Panc1 (cell line): ENCODE results near the gene KATNA1. TPM values are rescaled to one million over a fixed set of nuclear protein-coding genes. Genes with fewer than 3 reads are reported as not detected.

ENCODE experiments used
- ATAC-seq: fragments of 200-7000 bp; cut with Tn5 transposase; 2 replicates; pipeline ENCODE4 v1.9.1; 2020; ENCODE audit warnings: mild to moderate bottlenecking, moderate library complexity
- BruUV-seq: library from RNA; stranded (reverse); fragments of 400-500 nt; replicated peaks from 2 replicates; lab custom pipeline; 2021; lab: Mats Ljungman, UMichigan
- CTCF ChIA-PET: fragments of 300-600 bp; sonication (Branson Sonifier 250); formaldehyde crosslinking; loops from one replicate; lab custom pipeline; 2022; ENCODE audit warnings: antibody characterized with exemption; lab: Charles Lee
- POLR2A ChIA-PET: fragments of 300-600 bp; sonication (Branson Sonifier 250); formaldehyde crosslinking; loops from one replicate; lab custom pipeline; 2022; ENCODE audit warnings: antibody characterized with exemption; lab: Charles Lee
- DNase-seq: peaks from one replicate; pipeline ENCODE4 v3.0.0-alpha.2; 2010; ENCODE audit warnings: low read depth, low spot score
- H3K27ac ChIP-seq: 2 replicates; pipeline ENCODE4 v1.5.1; 2011; ENCODE audit warnings: mild to moderate bottlenecking, low read length, inconsistent platforms
- H3K27me3 ChIP-seq: fragments of 200-500 bp; sonication (Bioruptor generic); 2 replicates; pipeline ENCODE4 v1.6.0; 2014; ENCODE audit warnings: low read length, inconsistent platforms; ENCODE audit not compliant: control insufficient read depth, insufficient read depth
- H3K36me3 ChIP-seq: fragments of 200-500 bp; sonication (Bioruptor generic); 2 replicates; pipeline ENCODE4 v1.5.1; 2014; ENCODE audit warnings: inconsistent platforms, mild to moderate bottlenecking, low read length, moderate library complexity; ENCODE audit not compliant: control insufficient read depth, insufficient read depth
- H3K4me1 ChIP-seq: 2 replicates; pipeline ENCODE4 v1.5.1; 2011; ENCODE audit warnings: inconsistent platforms, mild to moderate bottlenecking, low read length, moderate library complexity; ENCODE audit not compliant: control insufficient read depth, insufficient read depth
- H3K4me3 ChIP-seq, 2 experiments: 2 replicates each; pipeline ENCODE4 v1.5.1; 2011 to 2012; ENCODE audit warnings: low read depth in 2 of 2, low read length in 2 of 2, mild to moderate bottlenecking in 2 of 2, inconsistent platforms in 1 of 2, moderate library complexity in 1 of 2
- H3K9me3 ChIP-seq: fragments of 200-500 bp; sonication (Bioruptor generic); 2 replicates; pipeline ENCODE4 v1.5.1; 2014; ENCODE audit warnings: low read depth, mild to moderate bottlenecking, inconsistent platforms, low read length, moderate library complexity; ENCODE audit not compliant: control insufficient read depth, insufficient read depth
- CTCF ChIP-seq: fragments of 450-650 bp; IDR thresholded peaks from 2 replicates; pipeline ENCODE4 v1.5.1; 2017; ENCODE audit warnings: mild to moderate bottlenecking
- POLR2AphosphoS5 ChIP-seq: IDR thresholded peaks from 2 replicates; pipeline ENCODE4 v1.6.1; 2012; ENCODE audit warnings: mild to moderate bottlenecking, low read depth, low read length, moderate library complexity
- REST ChIP-seq, 2 experiments: IDR thresholded peaks; 2 replicates each; pipeline ENCODE4 v1.6.1; 2011 to 2012; ENCODE audit warnings: low read depth in 2 of 2, control low read depth in 1 of 2, low read length in 1 of 2, mild to moderate bottlenecking in 1 of 2, moderate library complexity in 1 of 2; ENCODE audit not compliant: insufficient read depth in 1 of 2
- SIN3A ChIP-seq: IDR thresholded peaks from 2 replicates; pipeline ENCODE4 v1.6.1; 2012; ENCODE audit warnings: low read depth, mild to moderate bottlenecking, low read length, moderate library complexity, borderline replicate concordance; ENCODE audit not compliant: insufficient read depth
- TCF7L2 ChIP-seq: IDR thresholded peaks from 2 replicates; pipeline ENCODE4 v1.6.1; 2011; ENCODE audit warnings: mild to moderate bottlenecking, low read depth, low read length, inconsistent platforms
- in situ Hi-C: cut with HindIII; loops from 2 replicates; pipeline ENCODE4 v1.10.0; 2016; ENCODE audit warnings: low sequenced_read_pairs, low pct_unique_long_range_greater_than_20kb
- intact Hi-C: fragments of 100-400 bp; cut with micrococcal nuclease; formaldehyde crosslinking; loops from one replicate; pipeline ENCODE4 v1.10.0; 2022; ENCODE audit not compliant: unreplicated experiment
- total RNA-seq: library from RNA; stranded (reverse); gene quantifications from one replicate; pipeline ENCODE4 v1.2.1, GENCODE V29; 2021; ENCODE audit not compliant: unreplicated experiment

Gene KATNA1
- total RNA-seq, 1 experiment from 2014 or later, result 19.7 TPM

GRCh38 chr6:149615805-149616204 lies 32.7 kb downstream of the KATNA1 start:
- POLR2A ChIA-PET, result no interaction called here
- TF ChIP-seq REST (IDR thresholded peaks at IDR 0.05; ENCODE audit: insufficient read depth in 1 of 2, low read depth in 2 of 2, low read length in 1 of 2) (no peak), SIN3A (no peak), TCF7L2 (no peak), POLR2AphosphoS5 (no peak), CTCF (no peak)
- Histone ChIP-seq H3K36me3 (no peaks in the 10 kb centered on the region), H3K27ac (no peak overlapping the region), H3K27me3 (no peaks in the 10 kb centered on the region), H3K4me1 (no peaks in the 10 kb centered on the region), H3K4me3 (no peak overlapping the region), H3K9me3 (no peaks in the 10 kb centered on the region; the same call in 1 of the 2 replicates)
- intact Hi-C loops (no loop called here), in situ Hi-C loops (no loop called here)
- CTCF ChIA-PET, result no interaction called here
- DNase-seq (no peak), ATAC-seq (no peak)
- BruUV-seq, result no TSS peak

GRCh38 chr6:149614337-149614736 lies 34.2 kb downstream of the KATNA1 start:
- in situ Hi-C loops, result no loop called here
- no peak for DNase-seq
- TF ChIP-seq SIN3A, result no peak
- no peak for TF ChIP-seq TCF7L2
- no peak for TF ChIP-seq REST (IDR thresholded peaks at IDR 0.05; ENCODE audit: insufficient read depth in 1 of 2, low read depth in 2 of 2, low read length in 1 of 2)
- no peak for TF ChIP-seq POLR2AphosphoS5
- TF ChIP-seq CTCF, result no peak
- ChIA-PET POLR2A (no interaction called here), CTCF (no interaction called here)
- no peaks in the 10 kb centered on the region for H3K27me3 ChIP-seq
- no peak overlapping the region for H3K4me3 ChIP-seq
- no peak overlapping the region for H3K27ac ChIP-seq
- ATAC-seq, result no peak
- H3K9me3 ChIP-seq, result no peaks in the 10 kb centered on the region; the same call in 1 of the 2 replicates
- BruUV-seq, result no TSS peak
- intact Hi-C loops, result no loop called here
- no peaks in the 10 kb centered on the region for H3K4me1 ChIP-seq
- no peaks in the 10 kb centered on the region for H3K36me3 ChIP-seq
